Endothelial cell of umbilical vein (primary cell): ENCODE measurements around the gene WDR37. TPM values are rescaled to one million over a fixed set of nuclear protein-coding genes. Genes with fewer than 3 reads are reported as not detected.

ENCODE experiments used
- BruUV-seq: library from RNA; stranded (reverse); fragments of 400-500 nt; replicated peaks from 2 replicates; lab custom pipeline; 2021; lab: Mats Ljungman, UMichigan
- CTCF ChIA-PET: fragments of 300-600, 350-600 bp; sonication (Branson Sonifier 250); formaldehyde crosslinking; loops from one replicate; lab custom pipeline; 2021; ENCODE audit warnings: antibody characterized with exemption, inconsistent platforms; lab: Charles Lee
- POLR2A ChIA-PET: fragments of 300-600, 350-600 bp; sonication (Branson Sonifier 250); formaldehyde crosslinking; loops from one replicate; lab custom pipeline; 2021; ENCODE audit warnings: antibody characterized with exemption, inconsistent platforms; lab: Charles Lee
- DNase-seq: peaks from one replicate; pipeline ENCODE4 v3.0.0-alpha.2; 2011; ENCODE audit warnings: low read depth, low spot score
- FAIRE-seq: peaks from 2 replicates; lab custom pipeline; 2011; peaks lifted over from hg19 to GRCh38; lab: Jason Lieb, UNC
- H2AFZ ChIP-seq: 2 replicates; pipeline ENCODE4 v1.6.0; 2012; ENCODE audit warnings: low read depth, low read length, control low read depth, inconsistent platforms
- H3K27ac ChIP-seq: 2 replicates; pipeline ENCODE4 v1.5.1; 2011; ENCODE audit warnings: low read depth, mild to moderate bottlenecking, control low read depth, low read length, moderate library complexity; ENCODE audit not compliant: insufficient read depth
- H3K27me3 ChIP-seq, 2 experiments: 2 replicates each; pipeline versions ENCODE4 v1.6.0 to v1.6.1; 2011; ENCODE audit warnings: low read length in 2 of 2, mixed read lengths in 1 of 2; ENCODE audit not compliant: control insufficient read depth in 2 of 2, insufficient read depth in 2 of 2
- H3K36me3 ChIP-seq, 2 experiments: 2 replicates in 1 of 2; 3 replicates in 1 of 2; pipeline ENCODE4 v1.5.1; 2011; ENCODE audit warnings: low read length in 2 of 2, mild to moderate bottlenecking in 1 of 2, moderate library complexity in 1 of 2; ENCODE audit not compliant: control insufficient read depth in 2 of 2, insufficient read depth in 2 of 2; ENCODE audit errors: extremely low read depth in 1 of 2
- H3K4me1 ChIP-seq: 3 replicates; pipeline ENCODE4 v1.5.1; 2011; ENCODE audit warnings: mild to moderate bottlenecking, low read length; ENCODE audit not compliant: control insufficient read depth, insufficient read depth; ENCODE audit errors: extremely low read depth
- H3K4me2 ChIP-seq: 2 replicates; pipeline ENCODE4 v1.6.1; 2011; ENCODE audit warnings: low read length, control low read depth, mixed read lengths; ENCODE audit not compliant: insufficient read depth
- H3K4me3 ChIP-seq, 3 experiments: fragments of 200-600 bp in 1 of 3; sonication (generic), shearing (Covaris generic) in 1 of 3; replicated peaks in 1 of 3; 2 replicates each; pipeline ENCODE4 v1.5.1; 2011 to 2016; ENCODE audit warnings: control low read depth in 3 of 3, low read length in 3 of 3, mild to moderate bottlenecking in 2 of 3, inconsistent platforms in 1 of 3, low read depth in 1 of 3, moderate library complexity in 1 of 3; ENCODE audit not compliant: insufficient read depth in 1 of 3
- H3K79me2 ChIP-seq: 2 replicates; pipeline ENCODE4 v1.6.0; 2012; ENCODE audit warnings: low read length, inconsistent platforms; ENCODE audit not compliant: control insufficient read depth, insufficient read depth
- H3K9ac ChIP-seq: replicated peaks from 2 replicates; pipeline ENCODE3; 2011; ENCODE audit warnings: low read length, control low read depth; ENCODE audit not compliant: insufficient read depth; ENCODE audit errors: extremely low read depth
- H3K9me1 ChIP-seq: replicated peaks from 3 replicates; pipeline ENCODE4 v1.6.0; 2011; ENCODE audit warnings: mild to moderate bottlenecking, low read length; ENCODE audit not compliant: control insufficient read depth, insufficient read depth; ENCODE audit errors: extremely low read depth
- H3K9me3 ChIP-seq: replicated peaks from 2 replicates; pipeline ENCODE4 v1.5.1; 2012; ENCODE audit warnings: low read length, inconsistent platforms; ENCODE audit not compliant: control insufficient read depth, insufficient read depth
- H4K20me1 ChIP-seq: replicated peaks from 2 replicates; pipeline ENCODE3; 2011; ENCODE audit warnings: mild to moderate bottlenecking, low read length; ENCODE audit not compliant: control insufficient read depth, insufficient read depth; ENCODE audit errors: extremely low read depth
- EZH2 ChIP-seq: IDR thresholded peaks from 2 replicates; pipeline ENCODE4 v1.6.1; 2012; ENCODE audit warnings: borderline replicate concordance, low read depth, mild to moderate bottlenecking, moderate library complexity, low read length, inconsistent platforms; ENCODE audit not compliant: severe bottlenecking
- FOS ChIP-seq: IDR thresholded peaks from 2 replicates; pipeline ENCODE4 v1.6.1; 2011; ENCODE audit warnings: mild to moderate bottlenecking, low read length, moderate library complexity, borderline replicate concordance; ENCODE audit not compliant: insufficient read depth
- GATA2 ChIP-seq: IDR thresholded peaks from 2 replicates; pipeline ENCODE4 v1.7.0; 2011; ENCODE audit warnings: low read depth, mild to moderate bottlenecking, moderate library complexity, mixed read lengths, low read length; ENCODE audit not compliant: insufficient read length, insufficient read depth
- JUN ChIP-seq: IDR thresholded peaks from 2 replicates; pipeline ENCODE4 v1.6.1; 2011; ENCODE audit warnings: borderline replicate concordance, low read depth; ENCODE audit not compliant: insufficient read length, insufficient read depth
- MAX ChIP-seq: IDR thresholded peaks from 2 replicates; pipeline ENCODE4 v1.6.1; 2011; ENCODE audit not compliant: insufficient read depth, insufficient read length
- MYC ChIP-seq: IDR thresholded peaks from one replicate; pipeline ENCODE4 v1.6.1; 2011; ENCODE audit warnings: mild to moderate bottlenecking, low read depth, low read length
- POLR2A ChIP-seq: IDR thresholded peaks from 2 replicates; pipeline ENCODE4 v1.6.1; 2012; ENCODE audit warnings: low read depth, mild to moderate bottlenecking, control low read depth, low read length
- POLR2AphosphoS5 ChIP-seq: IDR thresholded peaks from 2 replicates; pipeline ENCODE4 v1.6.1; 2012; ENCODE audit warnings: low read depth, mild to moderate bottlenecking, control low read depth, low read length, moderate library complexity; ENCODE audit not compliant: insufficient read depth
- dilution Hi-C: fragments of 300-500 bp; cut with MboI; formaldehyde crosslinking; loops from one replicate; pipeline ENCODE4 v1.15.0; 2019; ENCODE audit warnings: low sequenced_read_pairs; ENCODE audit not compliant: extremely low pct_ligation_motif_present
- intact Hi-C: fragments of 100-400 bp; cut with micrococcal nuclease; formaldehyde crosslinking; loops from one replicate; pipeline ENCODE4 v1.10.0; 2022
- polyA plus RNA-seq, 4 experiments: library from polyadenylated mRNA; depleted of rRNA in 3 of 4; stranded (reverse) in 3 of 4; unstranded in 1 of 4; fragments of >200 nt; gene quantifications; 2 replicates each; pipeline versions ENCODE4 v1.2.1 to v1.2.3, GENCODE V29; 2011 to 2012; ENCODE audit warnings: missing spikeins in 1 of 4
- total RNA-seq: library from RNA; stranded (reverse); gene quantifications from 2 replicates; pipeline ENCODE4 v1.2.3, GENCODE V29; 2021
- TF ChIP-seq, protein P1 (sequence below), 2 donors: IDR thresholded peaks; 1 replicate in 1 of 2; 2 replicates in 1 of 2; pipeline ENCODE4 v1.5.1; 2011; ENCODE audit warnings: low read length in 2 of 2, mild to moderate bottlenecking in 2 of 2, moderate library complexity in 2 of 2, control low read depth in 1 of 2, inconsistent platforms in 1 of 2, low read depth in 1 of 2; ENCODE audit not compliant: insufficient read depth in 1 of 2; ENCODE audit errors: extremely low read depth in 1 of 2

The WDR37 gene
- total and polyA plus RNA-seq, 2 donors (not counting 3 experiments of a cell fraction or from before 2014, with no cell fraction given) = 21.7 to 25.5 TPM

DNA sequence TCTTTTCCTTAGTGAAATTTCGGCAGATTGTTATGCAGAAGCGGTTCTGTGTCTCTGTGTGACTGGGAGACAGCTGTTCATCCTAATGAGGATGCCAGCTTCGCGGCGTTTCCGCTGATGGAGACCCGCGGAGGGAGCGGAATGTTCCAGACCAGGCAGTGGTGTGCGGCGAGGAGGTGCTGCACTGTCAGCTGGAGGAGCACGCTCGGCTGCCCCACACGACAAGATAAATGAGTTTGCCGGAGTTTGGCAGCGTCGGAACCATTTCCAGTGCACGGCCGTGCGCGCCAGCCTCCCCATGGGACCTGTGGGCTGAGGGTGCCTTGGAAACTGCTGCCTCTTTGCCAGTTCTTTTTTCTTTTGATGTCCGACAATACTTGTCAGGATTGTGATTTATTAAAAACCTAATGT is 64.6 kb downstream of the WDR37 start:
- DNase-seq (no peak), FAIRE-seq (no peak)
- no peaks in the 10 kb centered on the region for H4K20me1 ChIP-seq
- no peaks in the 10 kb centered on the region for H3K79me2 ChIP-seq
- no peak for TF ChIP-seq MYC
- TF ChIP-seq JUN = no peak
- TF ChIP-seq POLR2A = no peak
- TF ChIP-seq FOS = no peak
- no peak for TF ChIP-seq EZH2
- no peak for TF ChIP-seq GATA2
- no peak overlapping the region for H3K27ac ChIP-seq
- H3K9ac ChIP-seq = no peak overlapping the region
- H3K9me3 ChIP-seq = no peaks in the 10 kb centered on the region
- H3K9me1 ChIP-seq = no peaks in the 10 kb centered on the region
- no TSS peak for BruUV-seq
- dilution Hi-C loops = no loop called here
- CTCF ChIA-PET = no interaction called here
- H3K4me3 ChIP-seq = no peak overlapping the region
- POLR2A ChIA-PET = no interaction called here
- no peak overlapping the region for H3K4me2 ChIP-seq
- H3K36me3 ChIP-seq = peaks cover 6 to 40% of the 10 kb centered on the region in 2 experiments
- intact Hi-C loops = no loop called here
- no peaks in the 10 kb centered on the region for H3K4me1 ChIP-seq
- no peak overlapping the region for H2AFZ ChIP-seq
- no peaks in the 10 kb centered on the region for H3K27me3 ChIP-seq

DNA sequence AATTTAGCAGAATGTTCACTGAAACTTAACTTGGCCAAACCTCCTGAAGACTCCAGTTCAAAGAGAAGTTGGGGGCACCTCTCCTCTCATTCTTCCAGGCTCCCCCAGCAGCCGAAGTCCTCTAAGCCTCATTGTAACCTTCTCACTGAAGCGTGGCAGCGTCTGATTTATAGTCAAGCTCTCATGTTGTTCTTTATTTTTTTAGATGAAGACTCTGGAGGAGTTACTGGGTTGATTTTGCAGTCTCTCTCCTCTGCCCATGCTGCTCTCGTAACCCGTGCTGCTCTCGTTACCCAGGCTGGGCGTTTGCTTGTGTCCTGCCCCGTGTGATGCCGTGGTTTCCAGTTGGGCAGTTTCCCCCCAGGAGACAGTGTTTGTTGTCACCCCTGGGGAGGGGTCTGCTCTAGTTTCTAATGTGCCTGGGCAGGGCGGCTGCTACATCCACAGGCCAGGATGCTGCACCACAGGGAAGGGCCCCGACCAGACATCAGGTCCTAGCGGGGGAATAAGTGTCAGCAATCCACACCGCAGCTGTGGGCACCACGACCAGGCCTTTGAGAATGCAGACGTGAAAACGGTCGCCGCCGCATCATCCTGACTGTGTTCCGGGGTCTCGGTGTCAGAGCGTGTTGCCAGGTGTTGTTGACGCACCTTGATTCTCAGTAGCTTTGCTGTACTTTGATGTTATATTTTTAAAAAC is 65.2 kb downstream of the WDR37 start:
- CTCF ChIA-PET = no interaction called here
- Histone ChIP-seq H3K4me1 (no peaks in the 10 kb centered on the region), H3K36me3 (peaks cover 6 to 37% of the 10 kb centered on the region in 2 experiments), H3K27ac (no peak overlapping the region), H3K79me2 (no peaks in the 10 kb centered on the region), H3K4me2 (no peak overlapping the region), H3K4me3 (no peak overlapping the region), H3K27me3 (no peaks in the 10 kb centered on the region), H3K9ac (no peak overlapping the region), H3K9me3 (no peaks in the 10 kb centered on the region), H3K9me1 (no peaks in the 10 kb centered on the region), H4K20me1 (no peaks in the 10 kb centered on the region), H2AFZ (no peak overlapping the region)
- DNase-seq (no peak), FAIRE-seq (no peak)
- dilution Hi-C loops = no loop called here
- intact Hi-C loops = no loop called here
- POLR2A ChIA-PET = no interaction called here
- no peak for TF ChIP-seq POLR2A
- no peak for TF ChIP-seq POLR2AphosphoS5
- TF ChIP-seq MAX = no peak
- TF ChIP-seq EZH2 = no peak
- TF ChIP-seq MYC = no peak
- TF ChIP-seq GATA2 = no peak
- TF ChIP-seq, protein P1, sequence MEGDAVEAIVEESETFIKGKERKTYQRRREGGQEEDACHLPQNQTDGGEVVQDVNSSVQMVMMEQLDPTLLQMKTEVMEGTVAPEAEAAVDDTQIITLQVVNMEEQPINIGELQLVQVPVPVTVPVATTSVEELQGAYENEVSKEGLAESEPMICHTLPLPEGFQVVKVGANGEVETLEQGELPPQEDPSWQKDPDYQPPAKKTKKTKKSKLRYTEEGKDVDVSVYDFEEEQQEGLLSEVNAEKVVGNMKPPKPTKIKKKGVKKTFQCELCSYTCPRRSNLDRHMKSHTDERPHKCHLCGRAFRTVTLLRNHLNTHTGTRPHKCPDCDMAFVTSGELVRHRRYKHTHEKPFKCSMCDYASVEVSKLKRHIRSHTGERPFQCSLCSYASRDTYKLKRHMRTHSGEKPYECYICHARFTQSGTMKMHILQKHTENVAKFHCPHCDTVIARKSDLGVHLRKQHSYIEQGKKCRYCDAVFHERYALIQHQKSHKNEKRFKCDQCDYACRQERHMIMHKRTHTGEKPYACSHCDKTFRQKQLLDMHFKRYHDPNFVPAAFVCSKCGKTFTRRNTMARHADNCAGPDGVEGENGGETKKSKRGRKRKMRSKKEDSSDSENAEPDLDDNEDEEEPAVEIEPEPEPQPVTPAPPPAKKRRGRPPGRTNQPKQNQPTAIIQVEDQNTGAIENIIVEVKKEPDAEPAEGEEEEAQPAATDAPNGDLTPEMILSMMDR (IDR thresholded peaks at IDR 0.05; ENCODE audit: extremely low read depth in 1 of 2, insufficient read depth in 1 of 2, low read depth in 1 of 2, low read length in 2 of 2) = no peak
- no peak for TF ChIP-seq JUN
- TF ChIP-seq FOS = no peak
- BruUV-seq = no TSS peak
